SW 1271 (cell line): ENCODE data around the gene ZFP1.

Source experiments
- DNase-seq, 2 experiments: peaks; one replicate each; lab custom pipeline; 2025; lab: John Stamatoyannopoulos, UW

ZFP1 gene

DNA sequence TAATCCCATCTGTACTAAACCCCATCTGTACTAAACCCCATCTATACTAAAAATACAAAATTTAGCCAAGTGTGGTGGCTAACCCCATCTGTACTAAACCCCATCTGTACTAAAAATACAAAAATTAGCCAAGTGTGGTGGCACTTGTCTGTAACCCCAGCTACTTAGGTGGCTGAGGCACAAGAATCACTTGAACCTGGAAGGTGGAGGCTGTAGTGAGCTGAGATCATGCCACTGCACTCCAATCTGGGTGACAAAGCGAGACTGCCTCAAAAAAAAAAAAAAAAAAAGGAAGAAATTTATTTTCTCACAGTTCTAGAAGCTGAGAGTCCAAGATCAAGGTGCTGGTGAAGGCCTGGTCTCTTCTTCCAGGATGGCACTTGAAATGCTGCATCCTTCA is 12.1 kb downstream of the ZFP1 start:
- DNase-seq = no peak

DNA sequence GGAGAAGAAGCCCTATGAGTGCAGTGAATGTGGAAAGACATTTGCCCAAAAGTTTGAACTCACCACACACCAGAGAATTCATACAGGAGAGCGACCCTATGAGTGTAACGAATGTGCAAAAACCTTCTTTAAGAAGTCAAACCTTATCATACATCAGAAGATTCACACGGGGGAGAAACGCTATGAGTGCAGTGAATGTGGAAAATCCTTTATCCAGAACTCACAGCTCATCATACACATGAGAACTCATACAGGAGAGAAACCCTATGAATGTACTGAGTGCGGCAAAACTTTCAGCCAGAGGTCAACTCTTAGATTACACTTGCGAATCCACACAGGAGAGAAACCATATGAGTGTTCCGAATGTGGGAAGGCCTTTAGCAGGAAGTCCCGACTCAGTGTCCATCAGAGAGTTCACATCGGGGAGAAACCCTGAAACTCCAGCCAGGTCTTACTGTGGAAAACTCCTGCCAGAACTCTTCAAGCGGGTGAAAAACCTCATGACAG is 21.6 kb downstream of the ZFP1 start:
- DNase-seq = no peak

DNA sequence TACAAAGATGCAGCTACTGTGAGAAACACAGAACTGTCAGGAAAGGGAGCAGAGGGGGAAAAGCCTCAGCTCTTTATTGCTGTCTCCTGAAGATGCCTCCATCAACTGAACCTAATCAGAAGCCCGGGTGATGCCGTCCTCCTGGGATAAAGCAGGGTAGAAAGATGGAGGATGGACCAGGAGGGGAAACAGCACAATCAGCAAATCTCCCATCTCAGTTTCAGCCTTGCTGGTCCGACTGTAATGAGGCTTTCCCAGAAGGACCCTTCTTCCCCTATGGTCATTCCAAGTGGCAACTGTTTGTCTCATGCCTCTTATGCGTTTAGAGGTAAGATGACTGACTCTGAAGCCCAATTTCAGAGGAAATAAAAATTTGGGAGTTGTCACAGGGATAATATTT is 24.3 kb downstream of the ZFP1 start:
- no peak for DNase-seq

DNA sequence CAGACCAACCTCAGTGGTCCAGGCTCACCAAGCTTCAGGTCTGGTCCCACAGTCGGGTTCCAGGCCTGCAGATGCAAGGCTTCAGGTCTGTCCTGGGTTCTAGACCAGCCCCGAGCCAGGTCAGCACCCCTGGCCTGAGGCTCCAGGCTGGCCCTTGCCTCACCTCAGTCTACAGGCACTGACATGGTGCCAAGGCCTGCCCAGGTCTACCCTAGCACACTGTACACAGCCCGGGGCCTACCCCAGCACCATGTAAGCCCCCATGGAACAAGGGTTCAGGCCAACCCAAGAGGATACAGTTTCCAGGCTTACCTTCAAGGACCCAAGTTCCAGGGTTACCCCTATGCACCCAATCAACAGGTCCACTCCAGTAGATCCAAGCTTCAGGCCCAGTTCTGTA is 26.8 kb downstream of the ZFP1 start:
- DNase-seq = no peak

DNA sequence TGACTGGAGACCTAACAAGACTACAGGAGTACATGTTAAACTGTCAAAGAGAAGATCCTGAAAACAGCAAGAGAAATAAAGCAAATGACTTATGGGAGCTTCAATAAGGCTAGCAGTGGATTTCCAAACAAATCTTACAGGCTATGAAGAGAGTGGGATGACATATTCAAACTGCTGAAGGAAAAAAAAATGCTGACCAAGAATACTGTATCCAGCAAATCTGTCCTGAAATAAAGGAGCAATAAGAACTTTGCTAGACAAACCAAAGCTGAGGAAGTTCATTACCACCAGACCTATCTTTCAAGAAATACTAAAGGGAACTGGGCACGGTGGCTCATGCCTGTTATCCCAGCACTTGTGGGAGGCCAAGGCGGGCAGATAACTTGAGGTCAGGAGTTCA is 28.6 kb downstream of the ZFP1 start:
- no peak for DNase-seq

DNA sequence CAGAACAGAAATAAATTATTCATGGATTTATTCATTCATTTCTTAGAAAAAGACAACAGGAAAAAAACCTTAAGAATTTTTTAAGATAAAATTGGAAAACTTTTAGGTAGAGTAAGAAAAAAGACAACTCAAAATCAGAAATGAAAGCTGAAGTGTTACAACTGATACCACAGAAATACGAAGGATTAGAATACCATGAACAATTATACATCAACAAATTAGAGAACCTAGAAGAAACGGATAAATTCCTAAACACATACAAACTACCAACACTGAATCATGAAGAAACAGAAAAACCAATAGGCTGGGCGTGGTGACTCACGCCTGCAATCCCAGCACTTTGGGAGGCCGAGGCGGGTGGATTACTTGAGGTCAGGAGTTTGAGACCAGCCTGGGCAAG is 30.9 kb downstream of the ZFP1 start:
- no peak for DNase-seq

DNA sequence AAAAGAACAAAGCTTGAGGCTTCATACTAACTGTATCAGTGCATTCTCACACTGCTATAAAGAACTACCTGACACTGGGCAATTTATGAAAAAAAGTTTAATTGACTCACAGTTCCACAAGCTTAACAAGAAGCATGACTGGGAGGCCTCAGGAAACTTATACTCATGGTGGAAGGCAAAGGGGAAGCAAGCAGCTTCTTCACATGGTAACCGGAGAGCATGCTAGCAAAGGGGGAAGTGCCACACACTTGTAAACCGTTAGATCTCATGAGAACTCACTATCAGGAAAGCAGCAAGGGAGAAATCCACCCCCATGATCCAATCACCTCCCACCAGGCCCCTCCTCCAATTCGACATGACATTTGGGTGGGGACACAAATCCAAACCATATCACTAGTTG is 33.3 kb downstream of the ZFP1 start:
- DNase-seq = no peak

DNA sequence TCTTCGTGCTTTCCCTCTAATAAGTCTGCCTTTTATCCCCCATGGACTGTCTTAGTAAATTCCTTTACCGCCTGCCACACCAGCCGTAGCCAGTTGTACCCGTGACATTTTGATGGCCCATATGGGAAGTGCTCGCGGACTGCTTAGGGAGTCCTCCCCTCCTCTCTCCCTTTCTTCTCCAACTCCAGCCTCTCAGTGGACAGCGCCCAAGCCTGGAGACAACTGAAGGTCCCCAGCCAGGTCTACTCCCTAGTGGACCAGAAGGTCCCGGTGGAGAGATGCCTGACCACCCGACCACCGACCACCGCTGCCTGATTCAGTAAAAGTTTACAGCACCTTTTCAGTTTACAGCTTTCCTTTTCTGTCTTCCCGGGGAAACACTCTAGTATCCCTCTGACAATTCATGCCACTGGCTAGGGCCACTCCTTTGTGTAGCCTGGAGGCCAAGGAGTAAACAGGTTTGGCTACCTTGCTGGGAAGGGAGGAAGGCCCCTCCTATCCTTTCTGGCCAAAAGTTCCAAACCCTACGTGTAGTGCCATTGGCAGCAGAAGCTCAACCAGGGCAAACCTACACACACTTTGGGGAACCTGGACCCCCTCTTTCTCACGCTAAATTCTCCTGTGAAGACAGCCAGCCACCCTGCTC is 40.6 kb downstream of the ZFP1 start:
- no peak for DNase-seq

DNA sequence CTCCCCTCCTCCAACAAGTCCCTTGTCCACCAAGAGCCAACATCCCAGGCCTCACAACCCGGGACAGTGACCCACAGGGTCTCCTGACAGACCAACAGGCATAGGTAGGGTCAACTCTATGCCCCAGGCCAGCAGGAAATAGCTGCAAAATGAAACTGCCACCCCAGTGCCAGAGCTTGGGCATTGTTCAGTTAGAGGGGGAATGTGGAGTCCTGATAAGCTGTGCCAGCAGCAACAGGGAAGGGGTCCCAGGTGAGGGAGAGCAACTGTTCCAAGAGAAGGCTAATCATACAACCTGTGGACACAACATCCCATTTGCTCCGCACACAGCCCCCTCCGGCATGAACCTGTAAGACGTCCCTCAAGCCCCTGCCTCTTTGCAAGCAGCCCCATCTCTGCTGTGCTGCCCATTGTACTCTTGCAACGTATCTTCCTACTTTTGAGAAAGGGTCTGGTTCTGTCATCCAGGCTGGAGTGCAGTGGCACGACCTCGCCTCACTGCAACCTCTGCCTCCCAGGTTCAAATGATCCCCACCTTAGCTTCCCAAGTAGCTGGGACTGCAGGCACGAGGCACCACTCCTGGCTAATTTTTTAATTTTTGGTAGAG is 41.4 kb downstream of the ZFP1 start:
- no peak for DNase-seq

DNA sequence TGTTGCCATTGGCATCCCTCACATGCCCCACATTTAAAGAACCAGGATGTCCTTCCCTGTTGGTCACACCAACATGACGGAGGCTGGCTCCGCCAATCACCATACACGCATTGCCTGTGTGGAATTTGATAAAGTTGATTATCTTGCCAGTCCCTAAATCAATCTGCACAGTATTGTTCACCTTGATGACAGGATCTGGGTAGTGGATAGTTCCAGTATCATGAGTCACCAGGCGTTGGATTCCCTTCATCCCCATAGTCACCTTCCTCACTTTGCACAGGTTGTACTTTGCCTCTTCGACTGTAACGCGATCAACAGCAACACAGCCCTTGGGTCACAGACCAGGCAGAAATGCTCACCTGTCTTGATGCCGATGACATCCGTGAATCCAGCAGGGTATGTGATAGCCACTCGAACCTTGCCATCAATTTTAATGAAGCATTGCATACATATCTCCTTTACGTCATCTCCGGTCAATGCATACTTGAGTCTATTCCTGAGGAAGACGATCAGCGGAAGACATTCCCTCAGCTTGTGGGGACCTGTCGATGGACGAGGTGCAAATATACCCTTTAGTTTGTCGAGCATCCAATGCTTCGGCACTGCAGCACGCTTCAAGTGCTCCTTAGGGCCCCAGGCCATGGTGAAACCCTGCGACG is 44.4 kb downstream of the ZFP1 start:
- no peak for DNase-seq

DNA sequence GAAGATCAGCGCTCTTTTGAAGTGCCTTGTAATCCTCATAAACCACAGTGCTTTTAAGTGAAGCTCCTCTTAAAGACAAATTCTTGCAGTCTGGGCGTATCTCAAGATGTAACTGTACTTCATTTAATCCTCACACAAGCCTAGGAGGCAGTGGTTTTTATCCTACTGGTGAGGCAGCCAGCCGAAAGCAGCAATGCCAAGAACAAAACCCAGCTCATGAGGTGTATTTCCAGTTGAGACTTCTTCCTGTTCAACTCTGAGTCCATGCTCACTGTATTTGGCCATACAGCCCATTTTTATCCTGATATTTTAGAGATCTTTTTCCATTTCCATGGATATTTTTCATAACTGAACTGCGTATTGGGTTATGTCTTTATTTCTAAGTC is 44.9 kb downstream of the ZFP1 start:
- DNase-seq = no peak

DNA sequence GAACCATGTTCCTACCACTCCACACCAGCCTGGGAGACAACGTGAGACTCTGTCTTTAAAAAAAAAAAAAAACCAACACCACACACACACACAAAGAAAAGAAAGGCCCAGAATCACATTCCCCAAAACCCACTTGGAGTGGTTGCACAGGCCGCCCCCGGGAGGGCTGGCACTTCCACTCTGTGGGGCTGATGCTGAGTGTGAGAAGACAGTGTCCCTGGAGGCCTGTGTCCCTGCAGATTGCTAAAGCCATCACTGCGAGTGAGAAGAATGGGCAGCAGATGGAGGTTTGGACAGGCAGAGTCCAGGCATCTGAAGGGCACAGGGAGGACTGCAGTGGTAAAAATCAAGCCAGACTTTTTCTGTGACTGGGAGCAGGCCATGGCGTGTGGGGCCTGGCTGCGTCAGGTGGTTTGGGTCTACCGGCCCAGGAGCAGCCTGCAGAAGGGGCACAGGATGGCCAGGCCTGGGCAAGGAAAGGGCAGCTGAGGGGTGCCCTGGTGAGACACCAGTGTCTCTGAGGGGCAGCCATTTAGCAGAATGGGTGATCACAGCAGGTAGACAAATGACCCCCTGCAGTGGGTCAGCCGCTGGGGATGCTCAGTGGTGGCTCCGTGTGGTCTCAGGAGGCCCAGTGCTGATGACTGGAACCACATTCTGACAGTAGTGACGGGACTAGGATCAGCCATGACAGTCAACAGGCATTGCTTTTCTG is 45.6 kb downstream of the ZFP1 start:
- no peak for DNase-seq

DNA sequence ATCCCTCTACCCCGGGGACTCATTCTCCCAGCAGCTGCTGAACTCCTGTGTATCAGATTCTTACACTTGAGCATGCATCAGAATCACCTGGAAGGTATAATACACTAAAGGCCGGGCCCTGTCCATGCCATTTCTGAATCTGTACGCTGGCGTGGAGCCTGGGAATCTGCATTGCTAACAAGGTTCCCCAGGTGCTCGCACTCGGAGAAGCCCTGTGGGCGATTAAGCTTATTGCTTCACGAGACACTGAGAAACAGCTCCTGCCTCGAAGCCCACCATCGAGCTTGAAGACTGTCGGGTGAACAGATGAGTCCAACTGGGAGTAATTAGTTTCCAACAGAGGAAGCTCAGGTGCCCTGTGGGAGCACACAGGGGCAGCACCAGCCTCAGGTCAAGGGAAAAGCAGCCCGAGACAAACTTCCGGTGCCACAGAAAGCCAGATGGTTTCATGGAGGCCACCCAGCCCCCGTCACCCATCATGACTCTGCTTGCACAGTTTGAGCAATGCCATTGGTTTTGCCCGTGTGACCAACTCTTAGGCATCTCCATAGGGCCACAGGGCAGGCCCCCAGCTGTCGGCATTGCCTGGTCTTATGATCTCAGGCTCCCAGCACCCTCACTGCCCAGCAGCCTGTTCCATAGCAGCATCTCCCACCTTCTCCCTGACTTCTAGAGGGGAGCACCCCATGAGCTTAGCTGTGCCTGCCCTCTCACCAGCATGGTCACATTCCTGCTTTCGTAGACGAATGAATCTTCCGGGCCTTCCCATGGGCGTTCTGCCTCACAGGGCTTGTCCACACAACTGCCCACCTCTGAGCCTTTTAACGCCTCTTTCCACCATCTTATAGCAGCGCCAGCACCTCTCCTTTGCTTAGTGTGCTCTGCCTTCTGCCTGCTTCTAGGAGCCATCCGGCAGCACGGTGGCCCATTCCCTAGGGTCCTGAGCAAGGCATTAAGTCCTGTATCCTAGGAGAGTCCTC is 47.8 kb downstream of the ZFP1 start:
- DNase-seq = no peak

DNA sequence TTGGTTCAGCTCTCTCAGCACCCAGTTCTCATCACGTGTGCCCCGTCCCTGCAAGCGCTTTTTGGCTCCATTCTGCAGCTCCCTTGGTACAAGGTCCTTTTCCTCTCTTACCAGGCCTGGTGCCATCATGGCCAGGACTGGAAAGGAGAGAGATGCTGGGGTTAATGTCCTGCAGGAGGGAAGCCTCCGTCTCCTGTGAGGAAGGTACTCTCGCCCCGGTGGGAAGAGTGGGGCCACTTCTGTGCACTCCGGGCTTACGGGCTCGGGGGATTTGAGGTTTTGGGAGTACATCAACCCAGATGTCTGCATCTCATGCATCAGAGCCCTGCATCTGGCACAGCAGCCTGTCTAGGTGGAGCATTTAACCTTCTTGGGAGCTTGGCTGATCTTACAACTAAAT is 48.5 kb downstream of the ZFP1 start:
- DNase-seq = no peak

DNA sequence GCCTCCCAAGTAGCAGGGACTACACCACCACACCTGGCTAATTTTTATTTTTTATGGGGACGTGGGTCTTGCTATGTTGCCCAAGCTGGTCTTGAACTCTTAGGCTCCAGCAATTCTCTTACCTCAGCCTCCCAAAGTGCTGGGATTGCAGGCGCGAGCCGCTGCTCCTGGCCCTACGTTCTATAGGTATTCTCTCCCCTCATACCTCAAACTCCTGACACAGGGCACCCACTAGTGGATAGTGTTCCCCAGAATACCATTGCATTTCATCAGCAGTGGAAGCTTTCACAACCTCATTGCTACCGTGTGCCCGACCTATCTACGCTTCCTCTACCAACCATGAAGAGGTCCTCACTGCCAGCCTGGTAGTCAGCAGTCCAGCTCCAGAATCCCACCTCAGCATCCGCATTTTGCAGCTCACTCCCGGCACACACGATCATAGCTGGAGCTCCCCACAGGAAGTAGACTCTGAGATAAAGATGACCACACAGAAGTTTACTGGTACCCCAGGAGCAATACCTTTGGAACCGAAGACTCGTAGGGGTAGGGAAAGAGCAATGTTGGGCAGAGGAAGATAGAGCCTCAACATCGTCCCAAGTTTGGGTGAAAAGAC is 49.3 kb downstream of the ZFP1 start:
- DNase-seq = no peak

DNA sequence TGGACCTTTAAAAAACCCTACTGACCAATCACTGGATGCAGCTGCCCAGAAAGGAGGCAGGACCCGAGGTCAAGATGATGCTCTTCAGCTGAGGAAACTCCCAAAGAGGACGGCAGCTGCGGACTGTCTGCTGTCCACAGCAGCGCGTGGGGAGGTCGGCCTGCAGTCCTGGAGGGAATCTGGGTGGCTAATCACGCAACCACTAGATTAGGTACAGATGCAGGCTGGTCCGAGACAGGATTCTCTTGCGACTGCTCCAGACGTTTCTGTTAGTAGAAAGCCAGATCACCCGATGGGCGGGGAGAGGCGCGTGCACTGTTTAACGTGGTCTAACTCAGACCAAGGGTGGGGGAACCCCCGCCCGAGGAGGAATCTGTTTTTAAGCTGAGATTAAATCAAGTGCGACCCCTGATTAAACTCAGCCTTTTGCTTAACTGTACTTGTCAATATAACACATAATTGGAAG is 49.8 kb downstream of the ZFP1 start:
- no peak for DNase-seq

DNA sequence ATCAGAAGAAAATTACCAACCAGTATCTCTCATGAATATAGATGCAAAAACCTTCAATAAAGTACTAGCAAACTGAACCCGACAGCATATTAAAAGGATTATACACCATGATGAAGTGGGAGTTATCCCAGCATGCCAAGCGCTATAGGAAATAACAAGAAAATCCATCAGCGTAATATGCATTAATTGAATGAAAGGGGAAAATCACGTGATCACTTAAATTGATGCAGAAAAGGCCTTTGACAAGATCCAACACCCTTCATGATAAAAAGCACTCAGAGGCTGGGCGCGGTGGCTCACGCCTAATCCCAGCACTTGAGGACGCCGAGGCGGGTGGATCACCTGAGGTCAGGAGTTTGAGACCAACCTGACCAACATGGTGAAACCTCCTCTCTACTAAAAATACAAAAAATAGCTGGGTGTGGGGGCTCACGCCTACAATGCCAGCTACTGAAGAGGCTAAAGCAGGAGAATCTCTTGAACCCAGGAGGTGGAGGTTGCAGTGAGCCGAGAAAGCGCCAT is 53.8 kb downstream of the ZFP1 start:
- no peak for DNase-seq

DNA sequence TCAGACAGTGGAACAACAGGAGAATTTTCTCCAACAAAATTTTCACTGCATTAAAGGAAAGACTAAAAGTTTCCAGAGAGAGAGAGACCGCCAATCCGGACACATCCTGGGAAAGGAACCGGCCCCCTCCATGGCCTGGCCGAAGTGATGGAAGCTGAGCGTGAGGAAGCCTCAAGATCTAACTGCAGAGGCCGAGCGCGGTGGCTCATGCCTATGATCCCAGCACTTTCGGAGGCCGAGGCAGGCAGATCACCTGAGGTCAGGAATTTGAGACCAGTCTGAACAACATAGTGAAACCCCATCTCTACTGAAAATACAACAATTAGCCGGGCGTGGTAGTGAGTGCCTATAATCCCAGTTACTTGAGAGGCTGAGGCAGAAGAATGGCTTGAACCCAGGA is 54.8 kb downstream of the ZFP1 start:
- no peak for DNase-seq

DNA sequence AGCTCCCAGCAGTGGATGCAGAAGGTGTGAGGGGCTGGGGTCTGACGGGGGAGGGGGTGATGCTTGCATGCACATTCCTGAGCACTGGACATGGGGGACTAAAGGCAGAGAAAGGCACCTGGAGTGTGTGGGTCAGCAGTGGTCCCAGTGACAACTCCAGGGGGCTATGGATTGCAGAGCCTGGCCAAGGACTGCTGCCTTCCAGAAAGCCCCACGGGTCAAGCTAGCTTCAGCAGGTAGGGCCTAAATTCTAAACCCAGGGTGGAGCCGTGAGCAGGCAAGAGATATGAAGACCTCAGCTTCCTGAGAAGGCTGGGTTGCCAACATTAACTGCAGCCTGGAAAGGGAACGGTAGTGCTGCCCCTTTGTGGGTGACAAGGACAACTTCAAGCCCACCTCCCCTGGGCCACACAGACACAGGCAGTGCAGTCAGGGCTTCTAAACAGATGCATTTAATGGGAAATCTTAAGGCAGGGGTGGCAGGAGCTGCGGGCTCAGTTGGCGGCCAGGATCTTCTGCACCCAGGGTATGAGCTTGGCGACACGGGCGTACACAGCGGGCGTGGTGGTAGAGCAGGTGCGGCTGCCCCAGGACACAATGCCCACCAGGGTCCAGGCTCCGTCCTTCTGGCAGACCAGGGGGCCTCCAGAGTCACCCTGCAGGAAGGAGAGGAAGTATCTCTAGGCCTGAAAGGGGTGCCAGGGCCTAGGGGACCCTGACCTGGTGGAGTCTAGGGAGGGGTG is 55.5 kb downstream of the ZFP1 start:
- no peak for DNase-seq

DNA sequence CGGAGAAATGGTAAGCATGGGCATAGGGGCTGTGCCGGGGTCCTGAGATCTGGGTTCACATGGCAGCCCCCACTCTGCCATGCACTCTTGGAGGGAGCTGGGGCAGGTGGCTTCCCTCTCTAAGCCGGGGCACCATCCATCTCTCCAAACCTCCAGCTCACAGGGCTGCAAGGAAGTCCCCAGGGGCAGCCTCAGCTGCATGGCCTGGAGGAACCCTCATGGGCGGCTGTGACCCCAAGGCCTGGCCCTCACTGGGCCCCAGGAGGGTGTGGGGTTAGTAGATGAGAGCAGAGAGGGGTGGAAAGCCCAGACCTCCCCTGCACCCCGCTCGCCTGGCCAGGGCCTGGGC is 56.1 kb downstream of the ZFP1 start:
- no peak for DNase-seq
